HL-60/S4 (cell line): ENCODE measurements around the gene DAB2IP.

Experiments used
- in situ Hi-C: fragments of 300-500 bp; cut with MboI; formaldehyde crosslinking; loops from 2 replicates; pipeline ENCODE4 v1.14.3; 2022; ENCODE audit warnings: low sequenced_read_pairs

The DAB2IP gene

GRCh38 chr9:121625590-121625989, 25.8 kb upstream of the DAB2IP start:
- in situ Hi-C loops, result no loop called here

GRCh38 chr9:121626012-121626411, 25.4 kb upstream of the DAB2IP start:
- in situ Hi-C loops, result no loop called here

DNA sequence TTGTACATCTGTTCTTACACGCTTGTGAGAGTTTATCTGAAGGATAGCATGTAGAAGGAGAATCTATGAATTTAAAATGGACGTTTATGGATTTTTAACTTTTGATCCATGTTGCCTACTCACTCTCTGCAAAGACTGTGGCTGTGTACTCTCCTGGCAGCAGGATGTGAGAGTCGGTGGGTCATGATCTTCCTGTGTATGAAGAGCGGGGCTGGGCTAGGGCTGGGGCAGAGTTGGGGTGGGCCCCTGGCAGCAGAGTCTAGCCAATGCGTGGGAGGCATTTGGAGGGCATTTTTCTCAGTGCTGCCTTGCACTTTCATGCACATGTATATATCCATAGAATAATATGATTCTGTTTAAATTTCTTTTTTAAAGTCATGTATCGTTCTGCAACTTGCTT, 24.0 kb upstream of the DAB2IP start:
- in situ Hi-C loops, result no loop called here

DNA sequence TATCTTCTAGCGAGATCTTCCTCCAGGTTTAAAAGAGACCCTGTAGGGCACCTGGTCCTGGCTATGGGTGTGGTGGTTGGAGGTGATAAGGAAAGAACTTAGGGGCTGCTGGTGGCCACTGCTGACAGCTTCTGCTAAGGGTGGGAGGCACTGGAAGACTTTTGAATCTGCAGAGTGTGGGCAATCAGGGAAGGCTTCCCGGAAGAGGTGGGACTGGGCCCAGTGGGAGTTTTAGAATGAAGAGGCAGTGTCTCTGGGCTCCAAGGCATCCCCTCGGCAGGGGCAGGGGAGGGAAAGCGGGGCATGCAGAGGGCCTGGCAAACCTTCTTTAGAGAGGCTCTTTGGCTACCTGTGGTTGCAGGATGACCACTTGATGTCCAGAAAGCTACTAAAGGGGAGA, 23.0 kb upstream of the DAB2IP start:
- in situ Hi-C loops, result no loop called here

DNA sequence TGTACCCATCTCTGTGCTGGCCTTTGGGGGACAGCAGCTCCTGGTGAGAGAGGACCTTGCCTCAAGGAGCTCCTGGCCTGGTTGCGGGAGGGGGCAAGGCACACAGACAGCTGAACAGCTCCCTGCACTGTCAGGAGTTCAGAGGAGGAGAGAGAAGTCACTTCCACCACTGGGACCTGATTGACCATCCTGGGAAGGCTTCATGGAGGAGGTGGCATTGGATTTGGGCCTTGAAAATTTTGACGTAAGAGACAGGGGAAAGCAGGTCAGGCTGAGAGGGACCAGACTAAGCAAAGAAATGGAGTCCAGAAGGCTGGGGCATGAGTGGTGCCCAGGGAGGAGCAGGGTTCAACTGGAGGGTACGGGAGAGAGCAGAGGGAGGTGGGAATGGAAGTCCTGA, 20.3 kb upstream of the DAB2IP start:
- in situ Hi-C loops, result no loop called here

DNA sequence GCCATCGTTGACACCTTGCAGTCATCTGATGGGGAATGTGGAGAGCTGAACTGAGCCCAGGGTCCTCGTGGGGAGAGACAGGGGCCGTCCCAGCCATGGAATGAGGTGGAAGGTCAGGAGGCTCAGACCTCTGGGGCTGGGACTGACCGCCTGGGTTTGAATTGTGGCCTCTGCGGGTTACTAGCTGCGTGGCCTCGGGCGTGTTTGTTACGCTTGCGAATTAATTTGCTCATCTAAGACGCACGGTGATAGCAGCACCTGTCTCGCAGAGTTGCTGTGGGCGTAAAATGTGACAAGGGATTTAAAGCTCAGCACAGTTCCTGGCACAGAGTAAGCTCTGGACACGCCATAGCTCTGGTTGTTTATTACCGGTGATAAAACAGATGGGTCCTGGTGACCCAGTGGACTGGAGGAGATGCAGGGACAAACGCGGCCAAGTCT, 19.4 kb upstream of the DAB2IP start:
- in situ Hi-C loops, result no loop called here

DNA sequence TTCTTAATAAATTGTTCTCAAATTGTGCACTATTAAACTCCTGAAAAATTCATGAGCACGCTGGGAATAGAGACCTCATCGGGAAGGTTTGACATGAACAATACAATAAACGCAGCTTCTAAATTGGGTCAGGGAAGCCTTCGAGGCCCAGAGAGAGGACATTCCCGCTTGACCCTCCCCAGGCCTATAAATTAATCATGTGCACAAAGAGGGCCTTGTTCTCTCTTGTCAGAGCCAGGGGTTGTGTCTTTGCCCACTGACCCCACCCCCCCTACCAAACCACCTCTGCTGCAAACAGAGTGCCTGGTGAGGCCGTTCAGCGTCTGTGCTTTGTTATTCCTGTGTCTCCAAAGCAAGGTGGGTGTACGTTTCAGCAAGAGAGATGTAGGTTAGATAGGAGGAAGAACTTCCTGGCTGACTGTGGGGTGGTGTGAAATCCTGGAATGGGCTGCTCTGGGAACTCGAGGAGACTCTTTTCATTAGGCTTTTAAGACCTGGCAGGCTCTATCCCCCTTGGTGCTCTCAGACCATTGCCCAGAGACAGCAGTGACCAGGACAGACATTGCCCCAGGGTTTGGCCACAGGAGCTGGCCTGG, 18.2 kb upstream of the DAB2IP start:
- in situ Hi-C loops, result no loop called here

- in situ Hi-C loops, result no loop called here
Observed at GRCh38 chr9:121633736-121634135, 17.7 kb upstream of the DAB2IP start.

GRCh38 chr9:121634329-121635261, 16.8 kb upstream of the DAB2IP start:
- in situ Hi-C loops, result no loop called here

DNA sequence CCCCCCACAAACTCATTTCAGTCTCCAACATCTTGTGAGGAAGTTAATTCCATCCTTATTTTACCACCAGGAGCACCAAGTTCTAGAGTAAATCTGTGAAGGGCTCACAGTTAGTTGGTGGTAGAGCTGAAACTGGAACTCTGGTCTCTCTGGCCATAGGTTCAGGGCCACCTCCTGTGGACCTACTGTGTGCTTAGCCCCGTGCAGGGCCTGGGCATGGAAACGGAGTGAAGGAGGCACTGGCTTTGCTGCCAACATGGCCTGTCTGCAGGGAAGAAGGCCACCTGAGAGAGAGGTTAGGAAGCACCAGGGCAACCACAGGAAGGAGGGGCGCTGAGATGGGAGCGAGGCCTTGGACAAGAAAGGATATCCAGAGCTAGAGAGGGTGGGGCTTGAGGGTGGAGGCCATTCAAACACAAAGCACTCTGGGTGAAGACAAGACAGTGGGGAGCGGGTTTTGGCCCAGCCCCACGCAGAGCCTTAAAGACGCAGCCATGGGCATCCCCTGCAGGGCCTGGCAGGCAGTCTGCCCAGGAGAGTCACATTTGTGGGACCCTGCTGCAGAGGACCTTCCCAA, 16.0 kb upstream of the DAB2IP start:
- in situ Hi-C loops, result no loop called here

DNA sequence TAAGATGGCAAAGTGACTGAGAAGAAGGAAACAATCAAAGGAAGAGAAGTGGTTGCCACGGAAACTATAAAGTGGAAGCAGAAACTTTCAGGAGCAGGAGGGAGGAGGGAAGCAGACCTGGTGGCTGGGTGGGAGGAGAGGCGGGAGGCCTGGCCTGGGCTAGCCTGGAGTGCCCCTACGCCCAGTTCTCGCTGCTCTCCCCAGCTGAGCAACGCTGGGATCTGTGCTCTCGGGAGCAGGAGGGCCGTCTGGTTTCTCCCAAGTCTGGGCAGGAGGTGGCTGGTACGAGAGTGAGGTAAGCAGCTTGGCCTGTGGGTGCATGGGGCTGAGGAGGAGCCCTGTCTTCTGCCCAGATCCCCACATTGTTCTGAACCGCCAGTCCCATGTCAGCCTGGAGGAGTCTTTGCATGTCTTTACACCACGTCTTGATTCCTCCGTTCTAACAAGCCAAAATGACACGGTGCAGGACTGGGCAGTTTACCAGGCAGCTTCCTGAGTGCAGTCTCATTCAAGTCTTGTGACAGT, 15.0 kb upstream of the DAB2IP start:
- in situ Hi-C loops, result no loop called here

DNA sequence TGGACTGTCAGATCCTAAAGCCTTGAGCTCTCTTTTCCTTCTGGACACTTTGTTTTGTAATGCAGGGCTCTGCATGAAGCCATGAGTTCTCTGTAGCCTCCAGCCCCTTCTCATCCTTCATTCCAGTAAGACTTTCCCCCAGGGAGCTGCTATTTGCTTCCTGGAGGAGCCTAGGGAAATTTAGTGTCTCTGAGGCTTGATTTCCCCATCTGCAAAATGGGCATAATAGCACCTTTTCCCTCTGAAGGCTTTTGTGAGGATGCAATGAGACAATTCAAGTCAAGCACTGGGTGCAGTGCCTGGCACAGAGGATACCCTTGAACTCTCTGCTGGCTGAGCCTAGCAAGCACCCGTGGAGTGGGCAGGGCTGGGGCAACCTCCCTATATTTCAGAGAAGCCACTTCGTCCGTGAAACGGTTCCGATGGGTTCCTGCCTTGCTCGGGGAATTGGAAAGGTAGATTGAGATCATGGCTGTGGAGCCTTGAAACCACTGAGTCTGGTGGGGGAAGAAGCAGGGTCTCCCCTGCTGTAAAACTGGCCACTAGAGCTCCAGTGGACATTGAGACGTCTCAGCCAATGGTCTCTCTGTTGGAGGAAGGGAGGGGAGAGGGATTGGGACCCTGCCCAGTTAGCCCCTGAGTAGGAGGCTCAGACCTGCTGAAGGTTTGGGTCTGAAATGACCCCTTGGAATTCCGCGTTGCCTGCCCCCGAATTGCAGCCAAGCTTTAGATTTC, 14.3 kb upstream of the DAB2IP start:
- in situ Hi-C loops, result no loop called here

GRCh38 chr9:121637713-121638220, 13.7 kb upstream of the DAB2IP start:
- in situ Hi-C loops, result no loop called here

DNA sequence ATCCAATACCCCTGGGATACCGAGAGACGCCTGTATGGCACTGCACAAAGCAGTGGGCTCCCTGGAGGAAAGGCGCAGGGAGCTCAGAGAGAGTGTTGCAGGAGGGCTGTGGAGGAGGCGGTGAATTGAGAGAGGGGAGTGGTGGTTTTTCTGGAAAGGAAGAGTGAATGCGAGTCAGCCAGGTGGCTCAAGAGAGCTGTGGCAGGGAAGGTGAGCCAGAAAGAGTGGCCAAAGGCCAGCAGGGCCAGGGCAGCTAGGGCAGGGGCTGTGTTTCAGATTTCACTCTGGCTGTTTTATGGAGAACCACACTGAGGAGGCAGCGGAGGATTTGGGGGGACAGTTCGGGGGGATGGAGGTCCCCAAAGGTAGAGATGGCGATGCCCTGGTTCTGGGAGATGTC, 13.0 kb upstream of the DAB2IP start:
- in situ Hi-C loops, result no loop called here

- in situ Hi-C loops, result no loop called here
Observed at GRCh38 chr9:121638901-121639592, 12.4 kb upstream of the DAB2IP start.

GRCh38 chr9:121639619-121640018, 11.8 kb upstream of the DAB2IP start:
- in situ Hi-C loops, result no loop called here

- in situ Hi-C loops, result no loop called here
Observed at GRCh38 chr9:121640076-121640475, 11.4 kb upstream of the DAB2IP start.

DNA sequence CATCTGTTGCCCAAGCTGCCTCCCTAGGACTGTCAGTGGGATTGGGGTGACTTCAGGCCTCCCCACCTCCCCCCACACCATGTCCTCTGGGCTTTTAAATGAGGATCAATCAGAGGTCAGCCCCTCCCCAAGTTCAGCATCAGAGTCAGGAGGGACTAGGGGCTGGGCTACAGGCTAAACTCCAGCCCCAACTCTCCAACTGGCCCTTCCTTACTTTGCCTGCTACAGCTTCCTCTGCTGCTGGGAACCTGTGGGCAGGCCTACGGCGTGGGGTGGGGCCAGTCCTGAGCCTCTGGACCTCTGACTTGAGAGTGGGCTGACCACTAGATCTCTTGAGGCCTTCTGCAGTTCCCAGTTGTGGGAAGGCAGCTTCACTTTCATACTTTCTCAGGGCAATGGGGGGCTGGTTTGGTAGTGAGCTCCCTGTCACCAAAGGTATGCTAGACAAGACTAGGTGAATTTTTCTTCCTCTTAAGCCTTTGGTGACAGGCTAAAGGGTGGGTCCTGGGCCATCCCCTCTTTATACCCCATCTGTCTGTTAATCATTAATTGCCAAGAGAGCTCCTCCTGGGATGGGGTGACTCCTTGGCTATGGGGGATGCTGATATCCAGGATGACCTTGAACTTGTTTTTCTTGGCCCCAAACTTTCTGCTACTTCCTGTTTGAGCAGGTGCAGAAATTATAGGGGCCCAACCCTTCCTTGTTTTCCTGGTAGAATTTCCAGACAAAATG, 10.8 kb upstream of the DAB2IP start:
- in situ Hi-C loops, result no loop called here

GRCh38 chr9:121641224-121641611, 10.2 kb upstream of the DAB2IP start:
- in situ Hi-C loops, result no loop called here

DNA sequence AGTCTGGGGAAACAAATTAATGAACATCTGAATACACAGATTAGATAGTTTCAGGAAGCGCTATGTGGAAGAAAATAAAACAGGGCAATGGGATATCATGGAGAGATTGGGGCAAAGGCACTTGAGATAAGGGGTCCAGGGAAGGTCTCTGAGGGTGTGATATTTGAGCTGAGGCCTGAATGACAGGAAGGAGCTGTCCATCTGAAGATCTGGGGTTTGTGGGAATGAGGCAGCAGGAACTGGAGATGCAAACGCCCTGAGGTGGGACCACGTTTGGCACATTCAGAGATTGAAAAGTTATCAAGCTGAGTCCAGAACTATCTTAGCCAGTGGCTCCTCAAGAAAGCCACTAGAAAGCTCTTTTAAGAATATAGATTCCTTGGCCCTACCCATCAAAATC, 8.7 kb upstream of the DAB2IP start:
- in situ Hi-C loops, result no loop called here
